Activated CD8-positive, alpha-beta T cell treated with anti-CD3 and anti-CD28 coated beads, Interleukin-2, amount 10 ng/mL, durations not matched to agents 7 days and 5 days (primary cell): ENCODE results near the gene CACNA1C. TPM values are rescaled to one million over a fixed set of nuclear protein-coding genes. Genes with fewer than 3 reads are reported as not detected.

ENCODE experiments used
- ATAC-seq: fragments of 150-1000 bp; cut with Tn5 transposase; one replicate; pipeline ENCODE4 v1.10.0; 2021; ENCODE audit warnings: moderate library complexity
- CTCF ChIA-PET: fragments of 350-600 bp; sonication (Branson Sonifier 250); formaldehyde crosslinking; loops from one replicate; lab custom pipeline; 2021; ENCODE audit warnings: antibody characterized with exemption; lab: Charles Lee
- POLR2A ChIA-PET: fragments of 350-600 bp; sonication (Branson Sonifier 250); formaldehyde crosslinking; loops from one replicate; lab custom pipeline; 2021; ENCODE audit warnings: antibody characterized with exemption; lab: Charles Lee
- DNase-seq: peaks from one replicate; pipeline ENCODE4 v3.0.0-alpha.2; 2020
- H3K27ac Mint-ChIP-seq: one replicate; pipeline ENCODE4 v1.8.0; 2021; ENCODE audit warnings: mild to moderate bottlenecking, mixed read lengths
- H3K27me3 Mint-ChIP-seq: one replicate; pipeline ENCODE4 v1.8.0; 2021; ENCODE audit warnings: low read depth, mixed read lengths
- H3K36me3 Mint-ChIP-seq: one replicate; pipeline ENCODE4 v1.8.0; 2021; ENCODE audit warnings: low read depth, mixed read lengths
- H3K4me1 Mint-ChIP-seq: one replicate; pipeline ENCODE4 v1.8.0; 2021; ENCODE audit warnings: low read depth, mixed read lengths
- H3K4me3 Mint-ChIP-seq: one replicate; pipeline ENCODE4 v1.8.0; 2021; ENCODE audit warnings: mild to moderate bottlenecking, mixed read lengths
- H3K9me3 Mint-ChIP-seq: one replicate; pipeline ENCODE4 v1.8.0; 2022; ENCODE audit warnings: mixed read lengths; ENCODE audit not compliant: insufficient read depth
- total RNA-seq, 2 experiments: library from RNA; stranded (reverse); gene quantifications; one replicate each; pipeline ENCODE4 v1.2.3, GENCODE V29; 2021

Gene CACNA1C
- total RNA-seq, 2 experiments from 2014 or later: 0.08 TPM

DNA sequence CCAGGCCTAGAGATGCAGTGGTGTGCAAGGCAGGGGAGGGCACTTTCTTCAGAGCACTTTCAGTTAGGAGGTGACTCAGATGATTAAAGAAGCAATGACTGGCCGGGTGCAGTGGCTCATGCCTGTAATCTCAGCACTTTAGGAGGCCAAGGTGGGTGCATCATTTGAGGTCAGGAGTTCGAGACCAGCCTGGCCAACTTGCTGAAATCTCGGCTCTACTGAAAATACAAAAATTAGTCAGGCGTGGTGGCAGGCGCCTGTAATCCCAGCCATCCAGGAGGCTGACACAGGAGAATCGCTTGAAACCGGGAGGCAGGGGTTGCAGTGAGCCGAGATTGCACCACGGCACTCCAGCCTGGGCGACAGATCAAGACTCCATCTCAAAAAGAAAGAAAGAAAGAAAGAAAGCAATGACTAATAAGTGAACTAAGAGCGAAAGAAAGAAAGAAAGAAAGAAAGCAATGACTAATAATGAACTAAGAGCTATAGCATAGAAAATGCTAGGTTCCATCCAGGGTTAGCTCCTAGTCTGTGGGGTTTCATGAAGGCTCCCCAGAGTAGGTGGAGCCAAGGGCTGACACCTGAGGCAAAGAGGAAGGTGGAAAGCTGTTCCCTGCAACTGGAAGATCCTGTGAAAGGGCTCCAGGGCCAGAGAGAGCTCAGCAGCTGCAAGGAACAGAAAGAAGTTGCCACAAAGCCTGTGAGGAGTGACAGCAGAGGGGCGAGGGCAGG, 334.5 kb downstream of the CACNA1C start:
- no peaks in the 10 kb centered on the region for H3K9me3 Mint-ChIP-seq
- no peak overlapping the region for H3K4me3 Mint-ChIP-seq
- POLR2A ChIA-PET: no interaction called here
- DNase-seq (no peak), ATAC-seq (no peak)
- H3K36me3 Mint-ChIP-seq: no peaks in the 10 kb centered on the region
- H3K27me3 Mint-ChIP-seq: peaks cover 4% of the 10 kb centered on the region
- H3K4me1 Mint-ChIP-seq: no peaks in the 10 kb centered on the region
- CTCF ChIA-PET: no interaction called here
- no peak overlapping the region for H3K27ac Mint-ChIP-seq

- Mint-ChIP-seq H3K9me3 (no peaks in the 10 kb centered on the region), H3K36me3 (no peaks in the 10 kb centered on the region), H3K4me1 (no peaks in the 10 kb centered on the region), H3K4me3 (no peak overlapping the region), H3K27ac (no peak overlapping the region), H3K27me3 (no peaks in the 10 kb centered on the region)
- ATAC-seq (no peak), DNase-seq (no peak)
- ChIA-PET CTCF (no interaction called here), POLR2A (no interaction called here)
These were observed 336.4 kb downstream of the CACNA1C start for GRCh38 chr12:2389079-2389790.

DNA sequence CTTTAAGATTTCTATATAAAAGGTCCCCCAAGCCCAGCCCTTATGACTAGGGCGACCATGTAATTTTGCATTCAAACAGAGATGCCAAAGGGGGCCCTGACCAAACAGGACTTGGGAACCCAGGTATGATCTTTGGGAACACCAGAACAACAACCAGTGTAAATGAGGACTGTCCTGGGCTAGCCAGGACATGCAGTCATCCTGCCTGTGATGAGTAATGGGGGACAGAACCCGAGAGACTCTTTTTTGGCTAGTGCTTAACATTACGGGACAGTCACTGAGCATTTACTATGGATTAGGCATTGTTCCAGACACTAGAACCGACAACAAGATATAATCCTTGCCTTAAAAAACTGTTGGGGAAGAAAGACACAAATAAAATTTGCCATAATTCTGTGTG, 337.3 kb downstream of the CACNA1C start:
- no peak for ATAC-seq
- no peaks in the 10 kb centered on the region for H3K9me3 Mint-ChIP-seq
- POLR2A ChIA-PET: no interaction called here
- H3K4me1 Mint-ChIP-seq: no peaks in the 10 kb centered on the region
- CTCF ChIA-PET: no interaction called here
- no peak overlapping the region for H3K4me3 Mint-ChIP-seq
- no peak for DNase-seq
- no peak overlapping the region for H3K27ac Mint-ChIP-seq
- H3K27me3 Mint-ChIP-seq: no peaks in the 10 kb centered on the region
- H3K36me3 Mint-ChIP-seq: no peaks in the 10 kb centered on the region

DNA sequence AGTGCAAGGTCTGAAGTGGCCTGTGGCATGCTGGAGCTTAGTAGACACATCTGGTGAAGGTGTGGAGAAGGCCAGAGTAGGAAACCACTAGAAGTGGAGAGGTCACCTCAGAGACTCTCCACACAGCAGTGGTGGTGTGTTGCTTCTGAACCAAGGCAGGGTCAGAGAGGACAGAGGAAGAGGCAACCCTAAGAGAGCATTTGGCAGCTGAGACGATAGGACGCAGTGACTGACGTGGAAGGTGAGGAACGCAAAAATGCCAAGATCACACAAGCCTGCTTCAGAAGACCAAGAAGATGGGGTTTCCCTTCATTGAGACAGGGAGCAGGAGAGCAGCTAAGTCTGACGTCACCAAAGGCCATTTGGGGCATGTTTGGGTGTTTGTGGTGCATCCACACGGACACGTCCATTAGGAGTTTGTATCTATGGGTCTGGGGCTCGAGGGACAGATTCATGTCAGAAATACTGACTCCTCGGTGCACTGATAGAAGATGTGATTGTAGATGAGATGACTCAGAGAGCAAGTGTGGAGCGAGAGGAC, 338.1 kb downstream of the CACNA1C start:
- no peak for DNase-seq
- H3K9me3 Mint-ChIP-seq: no peaks in the 10 kb centered on the region
- ATAC-seq: no peak
- ChIA-PET POLR2A (no interaction called here), CTCF (no interaction called here)
- H3K4me1 Mint-ChIP-seq: no peaks in the 10 kb centered on the region
- no peaks in the 10 kb centered on the region for H3K36me3 Mint-ChIP-seq
- H3K27ac Mint-ChIP-seq: no peak overlapping the region
- no peaks in the 10 kb centered on the region for H3K27me3 Mint-ChIP-seq
- no peak overlapping the region for H3K4me3 Mint-ChIP-seq

DNA sequence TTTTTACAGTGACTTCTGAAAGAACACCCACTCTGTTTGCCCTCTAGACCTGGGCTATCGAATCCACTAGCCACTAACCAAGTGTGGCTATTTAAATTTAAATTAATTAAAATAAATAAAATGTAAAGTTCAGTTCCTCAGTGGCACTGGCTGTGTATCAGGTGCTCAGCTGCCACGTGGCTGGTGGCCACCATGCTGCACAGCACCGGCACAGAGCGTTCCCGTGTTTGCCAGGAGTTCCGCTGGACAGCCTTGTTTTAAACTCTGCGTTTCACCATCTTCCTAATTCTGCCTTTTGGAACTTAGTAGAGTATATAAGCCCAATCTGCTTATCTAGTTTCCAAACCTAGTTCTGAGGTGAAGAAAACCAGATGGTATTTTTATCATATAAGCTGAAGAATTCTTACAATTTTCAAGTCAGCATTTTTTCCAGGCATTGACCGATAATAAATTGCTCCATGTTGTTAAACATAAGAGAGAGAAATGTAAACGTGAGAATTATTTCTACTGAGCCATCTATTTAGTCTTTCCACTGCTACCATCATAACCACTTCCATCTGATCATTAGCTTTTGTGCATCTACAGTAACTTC, 339.0 kb downstream of the CACNA1C start:
- ATAC-seq (no peak), DNase-seq (no peak)
- POLR2A ChIA-PET: no interaction called here
- no peak overlapping the region for H3K4me3 Mint-ChIP-seq
- H3K36me3 Mint-ChIP-seq: no peaks in the 10 kb centered on the region
- no peaks in the 10 kb centered on the region for H3K4me1 Mint-ChIP-seq
- no peak overlapping the region for H3K27ac Mint-ChIP-seq
- H3K27me3 Mint-ChIP-seq: no peaks in the 10 kb centered on the region
- CTCF ChIA-PET: no interaction called here
- no peaks in the 10 kb centered on the region for H3K9me3 Mint-ChIP-seq

GRCh38 chr12:2393016-2393415, 340.2 kb downstream of the CACNA1C start:
- ChIA-PET CTCF (no interaction called here), POLR2A (no interaction called here)
- Mint-ChIP-seq H3K27ac (no peak overlapping the region), H3K27me3 (no peaks in the 10 kb centered on the region), H3K9me3 (no peaks in the 10 kb centered on the region), H3K36me3 (no peaks in the 10 kb centered on the region), H3K4me3 (no peak overlapping the region), H3K4me1 (no peaks in the 10 kb centered on the region)
- ATAC-seq: no peak
- no peak for DNase-seq

- DNase-seq (no peak), ATAC-seq (no peak)
- no peak overlapping the region for H3K27ac Mint-ChIP-seq
- H3K4me3 Mint-ChIP-seq: no peak overlapping the region
- H3K36me3 Mint-ChIP-seq: no peaks in the 10 kb centered on the region
- POLR2A ChIA-PET: no interaction called here
- no peaks in the 10 kb centered on the region for H3K4me1 Mint-ChIP-seq
- H3K9me3 Mint-ChIP-seq: no peaks in the 10 kb centered on the region
- H3K27me3 Mint-ChIP-seq: no peaks in the 10 kb centered on the region
- CTCF ChIA-PET: interaction anchor here (1.8 to 1.9 kb wide), 2 partner anchors 38 to 189 kb away, joined by 4 to 5 read pairs; no protein-coding TSS in a partner anchor
These were observed 341.2 kb downstream of the CACNA1C start for GRCh38 chr12:2393996-2394395.

GRCh38 chr12:2395354-2395977, 342.7 kb downstream of the CACNA1C start:
- ATAC-seq (no peak), DNase-seq (peak; percentile 38)
- H3K36me3 Mint-ChIP-seq: no peaks in the 10 kb centered on the region
- no peaks in the 10 kb centered on the region for H3K9me3 Mint-ChIP-seq
- H3K4me1 Mint-ChIP-seq: no peaks in the 10 kb centered on the region
- H3K4me3 Mint-ChIP-seq: no peak overlapping the region
- ChIA-PET CTCF (interaction anchor here (0.7 to 1.8 kb wide), 6 partner anchors 13 to 132 kb away, joined by 3 to 6 read pairs (median 4); no protein-coding TSS in a partner anchor), POLR2A (no interaction called here)
- no peaks in the 10 kb centered on the region for H3K27me3 Mint-ChIP-seq
- H3K27ac Mint-ChIP-seq: no peak overlapping the region

DNA sequence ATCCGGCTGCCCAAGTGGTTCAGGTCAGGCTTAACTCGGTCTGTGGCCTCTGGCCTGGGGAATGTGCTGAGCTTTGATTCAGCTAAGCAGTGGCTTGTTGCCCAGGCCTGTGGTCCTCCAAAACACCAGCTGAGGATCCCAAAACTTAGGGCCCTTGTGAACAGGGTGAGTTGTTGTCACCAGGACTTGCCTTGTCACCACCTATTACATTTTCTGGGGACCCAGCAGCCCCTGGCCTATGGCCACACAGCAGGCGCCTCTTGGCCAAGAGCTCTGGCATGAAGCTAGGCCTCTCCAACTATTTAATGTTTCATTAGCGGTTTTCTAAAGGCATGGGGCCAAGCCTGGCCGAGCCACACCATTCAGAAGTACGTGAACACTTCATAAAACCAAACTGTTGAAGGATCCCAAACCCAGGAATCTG, 343.7 kb downstream of the CACNA1C start:
- POLR2A ChIA-PET: no interaction called here
- Mint-ChIP-seq H3K4me3 (no peak overlapping the region), H3K27ac (no peak overlapping the region), H3K9me3 (no peaks in the 10 kb centered on the region), H3K4me1 (no peaks in the 10 kb centered on the region), H3K36me3 (no peaks in the 10 kb centered on the region), H3K27me3 (no peaks in the 10 kb centered on the region)
- ATAC-seq (no peak), DNase-seq (no peak)
- CTCF ChIA-PET: interaction anchor here (0.9 to 1.5 kb wide), 2 partner anchors 37 to 187 kb away, joined by 3 read pairs; no protein-coding TSS in a partner anchor

DNA sequence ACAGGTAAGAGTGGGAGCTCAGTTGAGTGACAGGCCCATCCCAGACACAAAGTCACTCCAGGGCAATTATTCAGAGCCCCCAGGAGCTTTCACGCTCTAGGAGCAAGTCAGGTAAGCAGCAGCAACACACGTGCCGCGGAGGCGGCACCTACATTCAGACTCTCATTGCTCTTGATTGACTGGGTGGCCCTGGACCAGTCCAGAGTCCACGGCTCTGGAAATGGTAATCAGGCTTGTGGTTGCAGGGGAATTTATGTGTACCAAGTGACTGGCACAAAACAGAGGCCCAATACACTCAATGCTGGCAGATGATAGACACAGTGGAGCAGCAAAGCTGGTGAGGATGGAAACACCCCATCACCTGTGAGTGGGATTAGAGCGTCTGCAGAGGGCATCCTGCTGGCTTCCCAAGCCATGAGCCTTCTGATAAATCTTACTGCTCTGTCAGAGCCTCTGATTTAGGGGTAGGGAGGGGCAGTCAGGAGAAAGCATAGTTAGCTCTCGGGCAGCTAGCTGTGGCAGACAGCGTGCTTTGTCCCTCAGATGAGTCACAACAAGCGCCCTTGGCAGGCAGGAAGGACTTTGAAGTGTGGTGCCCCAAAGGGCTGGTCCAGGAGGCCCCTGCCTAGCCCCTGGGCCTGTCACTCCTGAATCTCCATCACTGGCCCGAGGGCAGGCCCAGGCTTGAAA, 344.7 kb downstream of the CACNA1C start:
- Mint-ChIP-seq H3K27me3 (no peaks in the 10 kb centered on the region), H3K4me1 (no peaks in the 10 kb centered on the region), H3K36me3 (no peaks in the 10 kb centered on the region), H3K4me3 (no peak overlapping the region), H3K27ac (no peak overlapping the region), H3K9me3 (no peaks in the 10 kb centered on the region)
- no peak for ATAC-seq
- ChIA-PET POLR2A (no interaction called here), CTCF (interaction anchor here (1.4 to 1.5 kb wide), 2 partner anchors 185 to 186 kb away, joined by 3 read pairs; no protein-coding TSS in a partner anchor)
- no peak for DNase-seq

DNA sequence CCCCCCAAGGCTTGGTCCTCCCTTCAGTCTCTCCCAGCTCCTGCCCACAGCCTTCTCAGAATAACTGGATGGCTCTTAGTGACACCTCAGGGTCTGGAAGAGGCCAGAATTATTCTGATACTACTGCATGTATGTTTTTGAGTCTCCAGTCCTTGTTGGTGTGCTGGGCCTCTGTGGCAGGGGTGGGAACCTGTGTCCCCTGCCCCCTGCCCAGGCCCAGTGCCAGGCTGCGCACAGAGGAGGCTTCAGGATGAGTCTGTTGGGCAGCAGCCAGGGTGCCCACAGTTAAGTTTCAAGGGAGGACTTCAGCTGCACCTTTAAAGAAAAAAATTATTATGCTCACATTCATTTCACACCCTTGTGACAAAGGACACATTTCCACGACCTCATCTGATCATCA, 348.3 kb downstream of the CACNA1C start:
- ATAC-seq (no peak), DNase-seq (no peak)
- no peaks in the 10 kb centered on the region for H3K4me1 Mint-ChIP-seq
- H3K27me3 Mint-ChIP-seq: peaks cover 4% of the 10 kb centered on the region
- POLR2A ChIA-PET: no interaction called here
- CTCF ChIA-PET: no interaction called here
- no peak overlapping the region for H3K4me3 Mint-ChIP-seq
- H3K9me3 Mint-ChIP-seq: no peaks in the 10 kb centered on the region
- H3K36me3 Mint-ChIP-seq: no peaks in the 10 kb centered on the region
- H3K27ac Mint-ChIP-seq: no peak overlapping the region
